WTC11 (cell line): ENCODE results near the gene GPATCH2. TPM values are rescaled to one million over a fixed set of nuclear protein-coding genes. Genes with fewer than 3 reads are reported as not detected.

ENCODE experiments used
- ATAC-seq: fragments of 200-7000 bp; cut with Tn5 transposase; 2 replicates; pipeline ENCODE4 v1.10.0; 2021; ENCODE audit warnings: mild to moderate bottlenecking, moderate library complexity
- CTCF ChIA-PET: fragments of 300-600 bp; sonication (Branson Sonifier 250); formaldehyde crosslinking; loops from one replicate; lab custom pipeline; 2021; ENCODE audit warnings: antibody characterized with exemption; lab: Charles Lee
- POLR2A ChIA-PET: fragments of 350-600 bp; sonication (Branson Sonifier 250); formaldehyde crosslinking; loops from one replicate; lab custom pipeline; 2021; ENCODE audit warnings: antibody characterized with exemption; lab: Charles Lee
- DNase-seq: peaks from one replicate; pipeline ENCODE4 v3.0.0; 2021; ENCODE audit warnings: low spot score
- H3K27ac Mint-ChIP-seq: 2 replicates; pipeline ENCODE4 v1.8.0; 2021; ENCODE audit warnings: mixed read lengths
- H3K27me3 Mint-ChIP-seq: 2 replicates; pipeline ENCODE4 v1.8.0; 2021; ENCODE audit warnings: low read depth, mild to moderate bottlenecking, moderate library complexity, mixed read lengths
- H3K36me3 Mint-ChIP-seq: 2 replicates; pipeline ENCODE4 v1.8.0; 2021; ENCODE audit warnings: mixed read lengths
- H3K4me1 Mint-ChIP-seq: 2 replicates; pipeline ENCODE4 v1.8.0; 2022; ENCODE audit warnings: mixed read lengths
- H3K4me3 Mint-ChIP-seq: 2 replicates; pipeline ENCODE4 v1.8.0; 2021; ENCODE audit warnings: mild to moderate bottlenecking, moderate library complexity, mixed read lengths
- H3K9me3 Mint-ChIP-seq: 2 replicates; pipeline ENCODE4 v1.8.0; 2021; ENCODE audit warnings: mixed read lengths
- CREB1 ChIP-seq: sonication (generic); formaldehyde crosslinking; IDR thresholded peaks from 2 replicates; pipeline ENCODE4 v1.8.0; 2023; ENCODE audit warnings: mild to moderate bottlenecking, missing genetic modification reagents
- CREM ChIP-seq: sonication (generic); formaldehyde crosslinking; IDR thresholded peaks from 2 replicates; pipeline ENCODE4 v1.8.1; 2022; ENCODE audit warnings: mild to moderate bottlenecking, missing genetic modification reagents, moderate library complexity
- GABPB1 ChIP-seq: sonication (generic); formaldehyde crosslinking; IDR thresholded peaks from 2 replicates; pipeline ENCODE4 v1.8.1; 2023; ENCODE audit warnings: mild to moderate bottlenecking, missing genetic modification reagents
- JUN ChIP-seq: sonication (generic); formaldehyde crosslinking; IDR thresholded peaks from 2 replicates; pipeline ENCODE4 v1.8.0; 2023; ENCODE audit warnings: mild to moderate bottlenecking, missing genetic modification reagents
- NFYB ChIP-seq: sonication (generic); formaldehyde crosslinking; conservative IDR thresholded peaks from 2 replicates; pipeline ENCODE4 v1.8.0; 2022; ENCODE audit warnings: low read depth, missing genetic modification reagents
- NR1H2 ChIP-seq: sonication (generic); formaldehyde crosslinking; IDR thresholded peaks from 2 replicates; pipeline ENCODE4 v1.9.0; 2021; ENCODE audit warnings: mild to moderate bottlenecking, moderate library complexity, missing genetic modification reagents
- NR3C1 ChIP-seq: sonication (generic); formaldehyde crosslinking; conservative IDR thresholded peaks from 2 replicates; pipeline ENCODE4 v1.8.1; 2023; ENCODE audit warnings: low read depth, mild to moderate bottlenecking, missing genetic modification reagents
- SMAD4 ChIP-seq: sonication (generic); formaldehyde crosslinking; IDR thresholded peaks from 2 replicates; pipeline ENCODE4 v1.8.0; 2022; ENCODE audit warnings: mild to moderate bottlenecking, missing genetic modification reagents
- TEAD4 ChIP-seq: sonication (generic); formaldehyde crosslinking; IDR thresholded peaks from 2 replicates; pipeline ENCODE4 v1.8.0; 2022; ENCODE audit warnings: mild to moderate bottlenecking, missing genetic modification reagents
- ZNF121 ChIP-seq: sonication (generic); formaldehyde crosslinking; IDR thresholded peaks from 2 replicates; pipeline ENCODE4 v1.8.0; 2023; ENCODE audit warnings: missing genetic modification reagents
- ZNF138 ChIP-seq: sonication (generic); formaldehyde crosslinking; conservative IDR thresholded peaks from 2 replicates; pipeline ENCODE4 v1.8.1; 2022; ENCODE audit warnings: mild to moderate bottlenecking, moderate library complexity, missing genetic modification reagents
- ZNF423 ChIP-seq: fragments of 250-450 bp; sonication (Bioruptor Pico); IDR thresholded peaks from 2 replicates; pipeline ENCODE4 v2.1.2; 2022; ENCODE audit warnings: mild to moderate bottlenecking, moderate library complexity
- total RNA-seq: library from RNA; stranded (reverse); gene quantifications from 3 replicates; pipeline ENCODE4 v1.2.3, GENCODE V29; 2021
- TF ChIP-seq, protein P1 (sequence below): sonication (generic); formaldehyde crosslinking; IDR thresholded peaks from 2 replicates; pipeline ENCODE4 v1.8.1; 2022; ENCODE audit warnings: low read depth, missing genetic modification reagents, borderline replicate concordance
- TF ChIP-seq, protein P2 (sequence below): sonication (generic); formaldehyde crosslinking; IDR thresholded peaks from 2 replicates; pipeline ENCODE4 v1.8.0; 2022; ENCODE audit warnings: mild to moderate bottlenecking, missing genetic modification reagents
- TF ChIP-seq, protein P3 (sequence below): sonication (generic); formaldehyde crosslinking; IDR thresholded peaks from 2 replicates; pipeline ENCODE4 v1.8.1; 2023; ENCODE audit warnings: mild to moderate bottlenecking, missing genetic modification reagents, moderate library complexity
- TF ChIP-seq, protein P4 (sequence below): sonication (generic); formaldehyde crosslinking; conservative IDR thresholded peaks from 2 replicates; pipeline ENCODE4 v1.8.1; 2023; ENCODE audit warnings: mild to moderate bottlenecking, low read depth, missing genetic modification reagents, moderate library complexity
- TF ChIP-seq, protein P5 (sequence below): sonication (generic); formaldehyde crosslinking; IDR thresholded peaks from 2 replicates; pipeline ENCODE4 v1.8.1; 2022; ENCODE audit warnings: low read depth, mild to moderate bottlenecking, moderate library complexity, missing genetic modification reagents, borderline replicate concordance

GPATCH2 gene
- total RNA-seq, 1 experiment from 2014 or later: 11.5 TPM

DNA sequence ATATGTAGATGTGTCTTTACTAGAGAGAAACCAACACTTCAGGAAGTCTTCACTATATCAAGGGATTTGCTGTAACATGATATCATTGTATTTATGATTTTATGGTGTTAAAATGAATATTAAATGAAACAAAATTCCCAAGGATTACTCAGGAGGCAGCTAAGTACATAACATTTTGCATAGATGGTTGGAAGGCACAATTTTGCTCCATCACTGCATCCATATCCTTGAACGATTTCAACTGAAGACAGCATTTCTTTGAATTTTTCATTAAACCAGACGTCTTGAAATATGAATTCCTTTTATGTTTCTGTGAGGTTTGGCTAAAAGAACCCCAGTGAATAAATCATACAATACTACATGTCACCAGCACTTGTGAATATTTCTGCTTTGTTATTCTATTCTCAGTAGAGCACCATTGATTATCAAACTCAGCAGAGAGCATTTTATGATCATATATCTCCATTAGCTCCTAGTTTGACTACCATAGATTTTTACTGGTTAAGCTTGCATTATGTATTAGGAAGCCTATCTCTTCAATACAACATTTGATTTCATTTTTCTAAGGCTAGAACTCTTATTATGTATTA lies 37.6 kb upstream of the GPATCH2 start (continued):
- TF ChIP-seq, protein P1, sequence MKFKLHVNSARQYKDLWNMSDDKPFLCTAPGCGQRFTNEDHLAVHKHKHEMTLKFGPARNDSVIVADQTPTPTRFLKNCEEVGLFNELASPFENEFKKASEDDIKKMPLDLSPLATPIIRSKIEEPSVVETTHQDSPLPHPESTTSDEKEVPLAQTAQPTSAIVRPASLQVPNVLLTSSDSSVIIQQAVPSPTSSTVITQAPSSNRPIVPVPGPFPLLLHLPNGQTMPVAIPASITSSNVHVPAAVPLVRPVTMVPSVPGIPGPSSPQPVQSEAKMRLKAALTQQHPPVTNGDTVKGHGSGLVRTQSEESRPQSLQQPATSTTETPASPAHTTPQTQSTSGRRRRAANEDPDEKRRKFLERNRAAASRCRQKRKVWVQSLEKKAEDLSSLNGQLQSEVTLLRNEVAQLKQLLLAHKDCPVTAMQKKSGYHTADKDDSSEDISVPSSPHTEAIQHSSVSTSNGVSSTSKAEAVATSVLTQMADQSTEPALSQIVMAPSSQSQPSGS (CRISPR knock-in tag): no peak
- no peak for TF ChIP-seq NR1H2 (CRISPR knock-in tag)
- TF ChIP-seq, all 79 proteins: peak for 0

DNA sequence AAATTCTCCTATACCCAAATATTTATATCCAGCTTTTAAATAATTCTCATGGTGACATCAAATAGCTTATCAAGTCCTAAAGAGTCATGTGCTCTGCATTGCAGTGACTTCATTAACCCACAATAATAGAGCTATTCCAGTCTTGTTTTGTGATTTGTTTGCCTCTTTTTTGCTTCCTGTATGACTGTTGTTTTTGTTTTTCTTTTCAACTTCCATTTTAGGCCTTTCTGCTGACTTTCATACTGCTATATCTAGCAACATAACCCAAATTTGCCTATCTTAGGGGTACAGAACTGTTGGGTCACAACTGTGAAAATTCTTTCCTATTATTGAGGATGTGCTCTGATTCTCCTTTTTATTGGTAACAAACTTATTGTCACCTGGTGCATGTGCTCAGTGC lies 30.5 kb upstream of the GPATCH2 start:
- H3K27ac Mint-ChIP-seq: no peak overlapping the region
- POLR2A ChIA-PET: no interaction called here
- ATAC-seq (no peak), DNase-seq (no peak)
- no peaks in the 10 kb centered on the region for H3K9me3 Mint-ChIP-seq
- H3K36me3 Mint-ChIP-seq: no peaks in the 10 kb centered on the region
- CTCF ChIA-PET: interaction anchor here (0.8 to 1.5 kb wide), 7 partner anchors 9 to 1354 kb away, joined by 3 to 6 read pairs (median 3); partner anchors contain the start of gene ESRRG
- H3K4me1 Mint-ChIP-seq: no peaks in the 10 kb centered on the region
- H3K27me3 Mint-ChIP-seq: no peaks in the 10 kb centered on the region
- H3K4me3 Mint-ChIP-seq: no peak overlapping the region
- TF ChIP-seq ZNF138 (CRISPR knock-in tag) (no peak), NR3C1 (CRISPR knock-in tag) (no peak), GABPB1 (no peak), CREB1 (no peak), JUN (no peak), ZNF121 (CRISPR knock-in tag) (no peak), CREM (CRISPR knock-in tag) (no peak), ZNF423 (CRISPR knock-in tag) (no peak), TEAD4 (CRISPR knock-in tag) (no peak), NFYB (CRISPR knock-in tag) (no peak), SMAD4 (no peak)
- TF ChIP-seq, protein P2, sequence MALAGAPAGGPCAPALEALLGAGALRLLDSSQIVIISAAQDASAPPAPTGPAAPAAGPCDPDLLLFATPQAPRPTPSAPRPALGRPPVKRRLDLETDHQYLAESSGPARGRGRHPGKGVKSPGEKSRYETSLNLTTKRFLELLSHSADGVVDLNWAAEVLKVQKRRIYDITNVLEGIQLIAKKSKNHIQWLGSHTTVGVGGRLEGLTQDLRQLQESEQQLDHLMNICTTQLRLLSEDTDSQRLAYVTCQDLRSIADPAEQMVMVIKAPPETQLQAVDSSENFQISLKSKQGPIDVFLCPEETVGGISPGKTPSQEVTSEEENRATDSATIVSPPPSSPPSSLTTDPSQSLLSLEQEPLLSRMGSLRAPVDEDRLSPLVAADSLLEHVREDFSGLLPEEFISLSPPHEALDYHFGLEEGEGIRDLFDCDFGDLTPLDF (CRISPR knock-in tag): no peak
- TF ChIP-seq, protein P3, sequence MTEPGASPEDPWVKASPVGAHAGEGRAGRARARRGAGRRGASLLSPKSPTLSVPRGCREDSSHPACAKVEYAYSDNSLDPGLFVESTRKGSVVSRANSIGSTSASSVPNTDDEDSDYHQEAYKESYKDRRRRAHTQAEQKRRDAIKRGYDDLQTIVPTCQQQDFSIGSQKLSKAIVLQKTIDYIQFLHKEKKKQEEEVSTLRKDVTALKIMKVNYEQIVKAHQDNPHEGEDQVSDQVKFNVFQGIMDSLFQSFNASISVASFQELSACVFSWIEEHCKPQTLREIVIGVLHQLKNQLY (CRISPR knock-in tag): no peak
- TF ChIP-seq, protein P4, sequence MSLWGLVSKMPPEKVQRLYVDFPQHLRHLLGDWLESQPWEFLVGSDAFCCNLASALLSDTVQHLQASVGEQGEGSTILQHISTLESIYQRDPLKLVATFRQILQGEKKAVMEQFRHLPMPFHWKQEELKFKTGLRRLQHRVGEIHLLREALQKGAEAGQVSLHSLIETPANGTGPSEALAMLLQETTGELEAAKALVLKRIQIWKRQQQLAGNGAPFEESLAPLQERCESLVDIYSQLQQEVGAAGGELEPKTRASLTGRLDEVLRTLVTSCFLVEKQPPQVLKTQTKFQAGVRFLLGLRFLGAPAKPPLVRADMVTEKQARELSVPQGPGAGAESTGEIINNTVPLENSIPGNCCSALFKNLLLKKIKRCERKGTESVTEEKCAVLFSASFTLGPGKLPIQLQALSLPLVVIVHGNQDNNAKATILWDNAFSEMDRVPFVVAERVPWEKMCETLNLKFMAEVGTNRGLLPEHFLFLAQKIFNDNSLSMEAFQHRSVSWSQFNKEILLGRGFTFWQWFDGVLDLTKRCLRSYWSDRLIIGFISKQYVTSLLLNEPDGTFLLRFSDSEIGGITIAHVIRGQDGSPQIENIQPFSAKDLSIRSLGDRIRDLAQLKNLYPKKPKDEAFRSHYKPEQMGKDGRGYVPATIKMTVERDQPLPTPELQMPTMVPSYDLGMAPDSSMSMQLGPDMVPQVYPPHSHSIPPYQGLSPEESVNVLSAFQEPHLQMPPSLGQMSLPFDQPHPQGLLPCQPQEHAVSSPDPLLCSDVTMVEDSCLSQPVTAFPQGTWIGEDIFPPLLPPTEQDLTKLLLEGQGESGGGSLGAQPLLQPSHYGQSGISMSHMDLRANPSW: no peak
- TF ChIP-seq, protein P5, sequence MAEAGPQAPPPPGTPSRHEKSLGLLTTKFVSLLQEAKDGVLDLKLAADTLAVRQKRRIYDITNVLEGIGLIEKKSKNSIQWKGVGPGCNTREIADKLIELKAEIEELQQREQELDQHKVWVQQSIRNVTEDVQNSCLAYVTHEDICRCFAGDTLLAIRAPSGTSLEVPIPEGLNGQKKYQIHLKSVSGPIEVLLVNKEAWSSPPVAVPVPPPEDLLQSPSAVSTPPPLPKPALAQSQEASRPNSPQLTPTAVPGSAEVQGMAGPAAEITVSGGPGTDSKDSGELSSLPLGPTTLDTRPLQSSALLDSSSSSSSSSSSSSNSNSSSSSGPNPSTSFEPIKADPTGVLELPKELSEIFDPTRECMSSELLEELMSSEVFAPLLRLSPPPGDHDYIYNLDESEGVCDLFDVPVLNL (CRISPR knock-in tag): no peak
